HepG2 (cell line): Measurements from ENCODE around the gene LOXL3. TPM values are rescaled to one million over a fixed set of nuclear protein-coding genes. Genes with fewer than 3 reads are reported as not detected.
A peak's percentile ranks its signal among the peaks of the same experiment; 100 is the strongest.

ENCODE experiments used
- BCL3 ChIP-seq: sonication (generic); formaldehyde crosslinking; IDR thresholded peaks from 2 replicates; pipeline ENCODE4 v1.5.1; 2020; ENCODE audit warnings: mild to moderate bottlenecking, missing genetic modification reagents, moderate library complexity
- CREBL2 ChIP-seq: sonication (generic); formaldehyde crosslinking; IDR thresholded peaks from 2 replicates; pipeline ENCODE4 v1.8.1; 2023; ENCODE audit warnings: missing genetic modification reagents, mild to moderate bottlenecking, borderline replicate concordance
- E2F1 ChIP-seq: sonication (generic); formaldehyde crosslinking; IDR thresholded peaks from 2 replicates; pipeline ENCODE4 v1.5.0; 2020; ENCODE audit warnings: missing genetic modification reagents
- GPN1 ChIP-seq: sonication (generic); formaldehyde crosslinking; IDR thresholded peaks from 2 replicates; pipeline ENCODE4 v1.5.1; 2020; ENCODE audit warnings: missing genetic modification reagents, borderline replicate concordance
- GRHL1 ChIP-seq: sonication (generic); formaldehyde crosslinking; conservative IDR thresholded peaks from 2 replicates; pipeline ENCODE4 v1.8.0; 2022; ENCODE audit warnings: missing genetic modification reagents
- HES4 ChIP-seq: sonication (generic); formaldehyde crosslinking; IDR thresholded peaks from 2 replicates; pipeline ENCODE4 v1.9.0; 2021; ENCODE audit warnings: mild to moderate bottlenecking, missing genetic modification reagents, borderline replicate concordance
- HOXA9 ChIP-seq: sonication (generic); formaldehyde crosslinking; IDR thresholded peaks from 2 replicates; pipeline ENCODE4 v1.8.1; 2022; ENCODE audit warnings: missing genetic modification reagents, mild to moderate bottlenecking, moderate library complexity, borderline replicate concordance
- MXI1 ChIP-seq: IDR thresholded peaks from 3 replicates; pipeline ENCODE4 v1.6.1; 2012; ENCODE audit warnings: low read depth, low read length, inconsistent platforms, borderline replicate concordance
- NCOA5 ChIP-seq: sonication (generic); formaldehyde crosslinking; IDR thresholded peaks from 2 replicates; pipeline ENCODE4 v1.4.0; 2020; ENCODE audit warnings: missing genetic modification reagents
- NFIB ChIP-seq: sonication (generic); formaldehyde crosslinking; IDR thresholded peaks from 2 replicates; pipeline ENCODE4 v1.9.0; 2021; ENCODE audit warnings: missing genetic modification reagents, mild to moderate bottlenecking, borderline replicate concordance
- NR2F2 ChIP-seq: IDR thresholded peaks from 2 replicates; pipeline ENCODE4 v1.6.1; 2012; ENCODE audit warnings: low read depth, inconsistent platforms, borderline replicate concordance
- RXRB ChIP-seq: IDR thresholded peaks from 2 replicates; pipeline ENCODE4 v1.6.1; 2016; ENCODE audit warnings: borderline replicate concordance, missing genetic modification reagents, missing compliant biosample characterization
- THAP8 ChIP-seq: sonication (generic); formaldehyde crosslinking; IDR thresholded peaks from 2 replicates; pipeline ENCODE4 v1.5.1; 2020; ENCODE audit warnings: missing genetic modification reagents, mild to moderate bottlenecking, borderline replicate concordance
- ZBTB20 ChIP-seq: sonication (generic); formaldehyde crosslinking; IDR thresholded peaks from 2 replicates; pipeline ENCODE4 v1.8.1; 2023; ENCODE audit warnings: missing genetic modification reagents, low read depth, mild to moderate bottlenecking, borderline replicate concordance
- ZKSCAN8 ChIP-seq: IDR thresholded peaks from 2 replicates; pipeline ENCODE4 v1.6.1; 2016; ENCODE audit warnings: borderline replicate concordance, missing genetic modification reagents, missing compliant biosample characterization
- ZNF362 ChIP-seq: sonication (generic); formaldehyde crosslinking; IDR thresholded peaks from 2 replicates; pipeline ENCODE4 v1.4.0; 2020; ENCODE audit warnings: missing genetic modification reagents, mild to moderate bottlenecking, borderline replicate concordance
- ZNF510 ChIP-seq: sonication (generic); formaldehyde crosslinking; IDR thresholded peaks from 2 replicates; pipeline ENCODE4 v1.4.0; 2020; ENCODE audit warnings: low read depth, mild to moderate bottlenecking, missing genetic modification reagents
- ZNF800 ChIP-seq: sonication (generic); formaldehyde crosslinking; IDR thresholded peaks from 2 replicates; pipeline ENCODE4 v1.4.0; 2020; ENCODE audit warnings: missing genetic modification reagents
- polyA plus RNA-seq, 8 experiments: library from polyadenylated mRNA; depleted of rRNA in 3 of 8; stranded (reverse) in 7 of 8; unstranded in 1 of 8; fragments of >200 nt; fragmentation: Illumina TruSeq in 4 of 8; extraction: Trizol in 4 of 8; gene quantifications; 2 replicates each; pipeline versions ENCODE4 v1.2.1 to v1.2.3, GENCODE V29; 2011 to 2016; ENCODE audit warnings: low read depth in 4 of 8, missing spikeins in 1 of 8, mixed read lengths in 1 of 8; ENCODE audit not compliant: insufficient read depth in 1 of 8
- total RNA-seq, 5 experiments: library from RNA; depleted of rRNA; stranded (reverse); fragments of >200 nt; fragmentation: Illumina TruSeq; extraction: Trizol; gene quantifications; 2 replicates each; pipeline ENCODE4 v1.2.3, GENCODE V29; 2016; ENCODE audit warnings: low read depth in 1 of 5

Gene LOXL3
- total and polyA plus RNA-seq, 2 of the 13 experiments (the other 11 are each of a cell fraction or from before 2014, with no cell fraction given), result 0.55 to 6.5 TPM

GRCh38 chr2:74507145-74507925, 46.4 kb downstream of the LOXL3 start, which contains the start of gene PCGF1 (continued):
- TF ChIP-seq NR2F2 (no peak), CREBL2 (CRISPR knock-in tag) (0 out of 2 replicates have a peak, but pooled peaks have one; percentile 37), ZNF362 (CRISPR knock-in tag) (peak; percentile 45; the same call in 1 of the 2 replicates), ZNF510 (CRISPR knock-in tag) (peak; percentile 92; the same call in 1 of the 2 replicates), NFIB (no peak), THAP8 (CRISPR knock-in tag) (peak; percentile 27; the same call in 1 of the 2 replicates), ZKSCAN8 (CRISPR knock-in tag) (peak; percentile 13; the same call in 1 of the 2 replicates), GRHL1 (CRISPR knock-in tag) (no peak), E2F1 (CRISPR knock-in tag) (0 out of 2 replicates have a peak, but pooled peaks have one; percentile 59), MXI1 (peak; percentile 79; the same call in 1 of the 3 replicates), GPN1 (CRISPR knock-in tag) (peak; percentile 25; the same call in 1 of the 2 replicates), HOXA9 (CRISPR knock-in tag) (no peak; the same call in 1 of the 2 replicates), HES4 (peak; percentile 88; the same call in 1 of the 2 replicates), NCOA5 (CRISPR knock-in tag) (peak; percentile 86; the same call in 1 of the 2 replicates), ZBTB20 (CRISPR knock-in tag) (peak; percentile 84; the same call in 1 of the 2 replicates), ZNF800 (0 out of 2 replicates have a peak, but pooled peaks have one; percentile 31), BCL3 (peak; percentile 89), RXRB (CRISPR knock-in tag) (peak; percentile 92)
